Gastrocnemius medialis (tissue), 4 donors: ENCODE results near the gene MRNIP. TPM values are rescaled to one million over a fixed set of nuclear protein-coding genes. Genes with fewer than 3 reads are reported as not detected.
A peak's percentile ranks its signal among the peaks of the same experiment; 100 is the strongest.

Source experiments
- ATAC-seq, 2 donors: fragments of 150-250 bp; one replicate each; pipeline ENCODE4 v1.9.1; 2016
- DNase-seq, 2 donors: peaks; one replicate each; pipeline ENCODE4 v3.0.0-alpha.2; 2019
- H3K27ac ChIP-seq, 4 donors: fragments of 200-600 bp; sonication (generic); 1 replicate in 1 of 4; 2 replicates in 3 of 4; pipeline ENCODE4 v1.5.1; 2016 to 2018; ENCODE audit warnings: mild to moderate bottlenecking in 2 of 4, moderate library complexity in 1 of 4
- H3K27me3 ChIP-seq, 3 donors: fragments of 200-600 bp; sonication (generic) in 2 of 3; 1 replicate in 1 of 3; 2 replicates in 2 of 3; pipeline versions ENCODE4 v1.5.1 to v1.6.0; 2016 to 2019; ENCODE audit warnings: mild to moderate bottlenecking in 1 of 3, moderate library complexity in 1 of 3
- H3K36me3 ChIP-seq, 2 donors: fragments of 200-600 bp; sonication (generic) in 1 of 2; one replicate each; pipeline ENCODE4 v1.5.1; 2017 to 2018
- H3K4me1 ChIP-seq, 2 donors: fragments of 200-600 bp; sonication (generic) in 1 of 2; one replicate each; pipeline ENCODE4 v1.5.1; 2016 to 2017; ENCODE audit warnings: mild to moderate bottlenecking in 2 of 2
- H3K4me3 ChIP-seq, 4 donors: fragments of 200-600 bp; sonication (generic) in 3 of 4; 1 replicate in 1 of 4; 2 replicates in 3 of 4; pipeline ENCODE4 v1.5.1; 2016 to 2019; ENCODE audit warnings: mild to moderate bottlenecking in 2 of 4
- H3K9me3 ChIP-seq, 3 donors: fragments of 200-600 bp; sonication (generic) in 2 of 3; 1 replicate in 1 of 3; 2 replicates in 2 of 3; pipeline ENCODE4 v1.5.1; 2016 to 2019
- CTCF ChIP-seq, 5 experiments: fragments of 450-650 bp in 3 of 5; fragments of 200-600 bp in 2 of 5; sonication (generic) in 2 of 5; IDR thresholded peaks in 4 of 5; conservative IDR thresholded peaks in 1 of 5; 1 replicate in 4 of 5; 2 replicates in 1 of 5; pipeline ENCODE4 v1.5.1; 2016 to 2019; ENCODE audit warnings: antibody characterized with exemption in 5 of 5, mild to moderate bottlenecking in 3 of 5, moderate library complexity in 3 of 5
- POLR2A ChIP-seq, 2 donors: fragments of 450-650 bp; IDR thresholded peaks; one replicate each; pipeline ENCODE4 v1.6.1; 2017; ENCODE audit warnings: antibody characterized with exemption in 2 of 2, mild to moderate bottlenecking in 2 of 2, moderate library complexity in 2 of 2
- in situ Hi-C, 4 donors: fragments of 200-750 bp; cut with MboI; loops; one replicate each; pipeline versions ENCODE4 v1.15.0 to v1.8.0; 2017; ENCODE audit warnings: low sequenced_read_pairs in 4 of 4
- intact Hi-C: fragments of 100-400 bp; cut with DNase I; formaldehyde crosslinking; loops from one replicate; pipeline ENCODE4 v1.15.1; 2023; ENCODE audit warnings: low total_unique reads
- total RNA-seq, 4 donors: library from RNA; depleted of rRNA; stranded (reverse); fragments of >200 nt; gene quantifications; one replicate each; pipeline versions ENCODE4 v1.1.0 to v1.2.3, GENCODE V29; 2016

The MRNIP gene
- total RNA-seq, 4 donors from 2014 or later = 2.9 to 16.1 (median 8.3) TPM

- Histone ChIP-seq H3K36me3 (peaks cover 0 to 78% of the 10 kb centered on the region in 2 donors), H3K27ac (peak overlapping the region in 2 of 4 donors; percentile 24 to 37), H3K4me3 (no peak overlapping the region), H3K9me3 (no peaks in the 10 kb centered on the region), H3K27me3 (no peaks in the 10 kb centered on the region), H3K4me1 (peaks cover 7 to 12% of the 10 kb centered on the region in 2 donors)
- DNase-seq (no peak), ATAC-seq (no peak)
- intact Hi-C loops (loop anchor here (2.0 kb wide), 1 partner anchor 36 kb away; the partner anchor contains the start of gene TBC1D9B), in situ Hi-C loops (loop anchor here in 1 of 4 donors (25.0 kb wide), 1 partner anchor 109 kb away; no protein-coding TSS in a partner anchor)
- no peak for TF ChIP-seq POLR2A (IDR thresholded peaks at IDR 0.05)
- no peak for TF ChIP-seq CTCF (IDR thresholded peaks at IDR 0.05 in 4 of 5, conservative IDR thresholded peaks at IDR 0.05 in 1 of 5)
These were observed 12.3 kb upstream of the MRNIP start for GRCh38 chr5:179870952-179871351.

DNA sequence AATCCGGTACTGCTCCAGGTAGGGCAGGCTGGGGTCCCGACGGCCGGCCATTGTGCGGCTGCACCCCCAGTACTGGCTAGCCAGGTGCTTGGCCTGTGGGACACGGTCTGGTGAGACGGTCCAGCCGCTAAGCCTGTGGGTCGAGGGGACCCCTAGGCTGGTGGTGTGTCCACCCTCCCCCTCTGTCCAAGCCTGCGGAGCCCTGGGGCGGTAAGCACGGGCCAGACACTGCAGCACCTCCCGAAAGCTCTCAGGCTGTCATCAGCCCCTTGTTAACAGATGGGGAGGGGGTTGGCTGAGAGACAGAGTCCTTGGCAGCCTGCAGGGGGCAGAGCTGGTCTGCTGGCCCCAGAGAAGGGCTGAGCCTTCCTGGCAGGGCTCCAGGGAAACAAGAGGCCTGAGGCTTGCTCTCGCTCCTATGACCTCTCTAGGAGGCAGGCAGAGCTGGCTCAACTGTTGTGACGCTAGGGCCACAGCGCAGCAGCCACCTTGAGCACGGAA lies 11.8 kb upstream of the MRNIP start:
- intact Hi-C loops = loop anchor here (2.0 kb wide), 1 partner anchor 36 kb away; the partner anchor contains the start of gene TBC1D9B
- peak in 3 of 5 experiments; percentile 25 to 57 (median 55) for TF ChIP-seq CTCF (IDR thresholded peaks at IDR 0.05 in 4 of 5, conservative IDR thresholded peaks at IDR 0.05 in 1 of 5)
- TF ChIP-seq POLR2A (IDR thresholded peaks at IDR 0.05) = no peak

DNA sequence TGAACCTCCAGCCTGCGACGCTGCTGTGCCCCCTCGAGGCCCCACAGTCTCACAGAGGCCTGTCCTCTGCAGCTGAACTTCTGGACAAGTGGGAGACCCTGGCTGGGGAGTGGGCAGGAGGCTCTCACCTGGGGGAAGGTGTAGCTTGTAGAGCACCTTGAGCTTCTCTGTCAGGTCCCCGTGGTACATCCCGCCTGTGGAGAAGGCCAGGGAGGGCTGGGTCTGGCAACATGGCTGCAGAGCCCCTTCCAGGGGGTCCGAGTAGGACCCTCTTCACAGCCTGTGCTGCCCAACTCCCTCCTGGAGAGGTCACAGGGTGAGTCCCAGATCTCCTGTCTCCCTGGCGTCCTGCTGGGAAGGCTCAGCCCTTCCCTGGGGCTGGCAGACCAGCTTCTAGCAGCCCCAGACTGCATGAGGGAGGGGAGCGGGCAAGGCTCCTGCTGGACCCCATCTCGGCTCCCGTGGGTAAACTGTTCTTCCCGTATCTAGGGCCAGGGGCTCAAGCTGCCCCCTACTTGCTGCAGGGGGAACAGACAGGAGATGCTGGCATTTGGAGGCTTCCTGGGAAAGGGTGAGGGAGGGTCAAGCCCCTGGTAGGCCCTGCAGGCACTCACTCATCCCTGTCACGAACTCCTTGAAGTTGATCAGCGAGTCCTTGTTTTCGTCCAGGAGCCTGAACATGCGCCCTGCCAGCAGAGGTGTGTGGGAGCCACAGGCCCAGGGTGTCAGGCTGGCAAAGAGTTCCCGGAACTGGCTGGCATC lies 11.2 kb upstream of the MRNIP start:
- Histone ChIP-seq H3K9me3 (no peaks in the 10 kb centered on the region), H3K4me1 (peaks cover 3 to 6% of the 10 kb centered on the region in 2 donors), H3K36me3 (peaks cover 0 to 75% of the 10 kb centered on the region in 2 donors), H3K27me3 (no peaks in the 10 kb centered on the region), H3K4me3 (no peak overlapping the region), H3K27ac (no peak overlapping the region)
- intact Hi-C loops (loop anchor here (2.0 kb wide), 1 partner anchor 37 kb away; the partner anchor contains the start of gene TBC1D9B), in situ Hi-C loops (loop anchor here in 1 of 4 donors (25.0 kb wide), 1 partner anchor 108 kb away; no protein-coding TSS in a partner anchor)
- no peak for DNase-seq
- ATAC-seq = no peak
- TF ChIP-seq POLR2A (IDR thresholded peaks at IDR 0.05) (no peak), CTCF (IDR thresholded peaks at IDR 0.05 in 4 of 5, conservative IDR thresholded peaks at IDR 0.05 in 1 of 5) (no peak)

More for the DNA sequence above, 11.8 kb upstream of the MRNIP start:
- H3K4me3 ChIP-seq = no peak overlapping the region
- peak; percentile 65 to 68 for DNase-seq
- peak overlapping the region in 2 of 4 donors; percentile 24 to 37 for H3K27ac ChIP-seq
- H3K4me1 ChIP-seq = peaks cover 3 to 8% of the 10 kb centered on the region in 2 donors
- no peaks in the 10 kb centered on the region for H3K27me3 ChIP-seq
- no peaks in the 10 kb centered on the region for H3K9me3 ChIP-seq
- H3K36me3 ChIP-seq = peaks cover 0 to 75% of the 10 kb centered on the region in 2 donors
- in situ Hi-C loops = loop anchor here in 1 of 4 donors (25.0 kb wide), 1 partner anchor 108 kb away; no protein-coding TSS in a partner anchor
- ATAC-seq = peak; percentile 71 to 79

DNA sequence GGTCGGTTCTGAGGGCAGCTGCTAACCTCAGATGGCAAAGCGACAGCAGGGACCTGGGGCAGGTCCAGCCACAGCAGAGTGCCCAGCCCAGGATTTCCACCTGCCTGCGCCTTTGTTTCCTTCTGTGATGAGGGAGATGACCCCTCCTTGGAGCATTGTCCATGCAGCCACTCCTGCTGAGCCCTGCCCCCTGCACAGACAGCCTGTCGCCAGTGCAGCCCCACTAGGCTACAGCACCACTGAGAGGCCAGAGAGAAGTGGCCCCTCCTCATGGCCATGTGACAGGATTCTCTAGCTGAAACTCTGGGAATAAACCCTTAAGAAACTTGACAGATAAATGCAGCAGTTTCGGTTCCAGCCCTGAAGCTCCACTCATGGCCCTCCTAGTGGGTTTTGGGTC lies 10.5 kb upstream of the MRNIP start:
- Histone ChIP-seq H3K36me3 (peaks cover 0 to 75% of the 10 kb centered on the region in 2 donors), H3K27ac (no peak overlapping the region), H3K9me3 (no peaks in the 10 kb centered on the region), H3K4me3 (no peak overlapping the region), H3K27me3 (no peaks in the 10 kb centered on the region), H3K4me1 (peaks cover 3 to 6% of the 10 kb centered on the region in 2 donors)
- no peak for ATAC-seq
- intact Hi-C loops = no loop called here
- no peak for DNase-seq
- no peak for TF ChIP-seq POLR2A (IDR thresholded peaks at IDR 0.05)
- TF ChIP-seq CTCF (IDR thresholded peaks at IDR 0.05 in 4 of 5, conservative IDR thresholded peaks at IDR 0.05 in 1 of 5) = no peak
- in situ Hi-C loops = loop anchor here in 1 of 4 donors (25.0 kb wide), 1 partner anchor 107 kb away; no protein-coding TSS in a partner anchor
